GM23338 (cell line): ENCODE measurements around the gene CD40LG. TPM values are rescaled to one million over a fixed set of nuclear protein-coding genes. Genes with fewer than 3 reads are reported as not detected.

Experiments used
- ATAC-seq: fragments of 200-7000 bp; cut with Tn5 transposase; 3 replicates; pipeline ENCODE4 v1.9.1; 2020
- DNase-seq: peaks from one replicate; pipeline ENCODE4 v3.0.0-alpha.2; 2015; ENCODE audit warnings: low spot score
- H2AFZ ChIP-seq: fragments of 200-600 bp; sonication (generic); 2 replicates; pipeline ENCODE4 v1.8.0; 2016; ENCODE audit warnings: antibody characterized with exemption, mild to moderate bottlenecking, moderate library complexity
- H3F3A ChIP-seq: fragments of 200-600 bp; sonication (generic); replicated peaks from 2 replicates; pipeline ENCODE4 v1.8.0; 2017; ENCODE audit warnings: antibody characterized with exemption, mixed run types, low read depth
- H3K27ac ChIP-seq: fragments of 200-600 bp; sonication (generic); 2 replicates; pipeline ENCODE4 v1.6.1; 2016; ENCODE audit warnings: low read depth
- H3K27me3 ChIP-seq: fragments of 200-600 bp; sonication (generic); 2 replicates; pipeline ENCODE4 v1.8.0; 2016; ENCODE audit warnings: mild to moderate bottlenecking, mixed run types, moderate library complexity; ENCODE audit not compliant: insufficient read depth
- H3K36me3 ChIP-seq: fragments of 200-600 bp; sonication (generic); 2 replicates; pipeline ENCODE4 v1.8.0; 2016; ENCODE audit warnings: mild to moderate bottlenecking; ENCODE audit not compliant: insufficient read depth
- H3K4me1 ChIP-seq: fragments of 200-600 bp; sonication (generic); 2 replicates; pipeline ENCODE4 v1.8.0; 2016; ENCODE audit warnings: mild to moderate bottlenecking, moderate library complexity; ENCODE audit not compliant: insufficient read depth
- H3K4me2 ChIP-seq: fragments of 200-600 bp; sonication (generic); 2 replicates; pipeline ENCODE4 v1.7.1; 2017; ENCODE audit warnings: mixed run types
- H3K4me3 ChIP-seq: fragments of 200-600 bp; sonication (generic); 2 replicates; pipeline ENCODE4 v1.6.1; 2016; ENCODE audit warnings: mixed run types
- H3K79me2 ChIP-seq: fragments of 200-600 bp; sonication (generic); replicated peaks from 2 replicates; pipeline ENCODE4 v1.8.0; 2017; ENCODE audit warnings: mild to moderate bottlenecking; ENCODE audit not compliant: insufficient read depth
- H3K9me2 ChIP-seq: fragments of 200-600 bp; sonication (generic); 2 replicates; pipeline ENCODE4 v1.8.0; 2017; ENCODE audit not compliant: insufficient read depth
- H4K20me1 ChIP-seq: fragments of 200-600 bp; sonication (generic); replicated peaks from 2 replicates; pipeline ENCODE4 v1.8.0; 2017; ENCODE audit warnings: mild to moderate bottlenecking; ENCODE audit not compliant: insufficient read depth
- H3K27ac Mint-ChIP-seq: 2 replicates; pipeline ENCODE4 v1.8.0; 2020; ENCODE audit warnings: inconsistent platforms, mild to moderate bottlenecking, moderate library complexity, mixed read lengths
- H3K27me3 Mint-ChIP-seq: 3 replicates; pipeline ENCODE4 v1.8.0; 2022; ENCODE audit warnings: low read depth, mild to moderate bottlenecking, moderate library complexity, mixed read lengths, inconsistent platforms; ENCODE audit not compliant: insufficient read depth, poor library complexity
- H3K36me3 Mint-ChIP-seq: 3 replicates; pipeline ENCODE4 v1.8.0; 2021; ENCODE audit warnings: low read depth, mild to moderate bottlenecking, inconsistent platforms, moderate library complexity, mixed read lengths
- H3K4me1 Mint-ChIP-seq: 3 replicates; pipeline ENCODE4 v1.8.0; 2020; ENCODE audit warnings: mild to moderate bottlenecking, inconsistent platforms, mixed read lengths
- H3K4me3 Mint-ChIP-seq: 3 replicates; pipeline ENCODE4 v1.8.0; 2021; ENCODE audit warnings: moderate library complexity, mild to moderate bottlenecking, inconsistent platforms, mixed read lengths
- H3K9me3 Mint-ChIP-seq: 3 replicates; pipeline ENCODE4 v1.8.0; 2020; ENCODE audit warnings: moderate library complexity, mild to moderate bottlenecking, inconsistent platforms, mixed read lengths
- CREB1 ChIP-seq: fragments of 250-450 bp; sonication (Bioruptor Pico); IDR thresholded peaks from 2 replicates; pipeline ENCODE4 v1.5.0; 2020; ENCODE audit warnings: low read depth, mild to moderate bottlenecking, moderate library complexity
- CTCF ChIP-seq, 2 experiments: fragments of 200-600 bp in 1 of 2; sonication (generic) in 1 of 2; conservative IDR thresholded peaks; 2 replicates each; pipeline versions ENCODE4 v1.5.1 to v1.6.1; 2016 to 2017; ENCODE audit warnings: antibody characterized with exemption in 2 of 2, low read depth in 2 of 2, mild to moderate bottlenecking in 2 of 2, moderate library complexity in 1 of 2
- ETS1 ChIP-seq: IDR thresholded peaks from 2 replicates; pipeline ENCODE4 v1.6.1; 2016; ENCODE audit warnings: antibody characterized with exemption
- EZH2 ChIP-seq: fragments of 200-600 bp; sonication (generic); IDR thresholded peaks from one replicate; pipeline ENCODE4 v1.8.0; 2017; ENCODE audit warnings: antibody characterized with exemption, mild to moderate bottlenecking, low read depth; ENCODE audit not compliant: unreplicated experiment
- EZH2phosphoT487 ChIP-seq: fragments of 200-600 bp; sonication (generic); IDR thresholded peaks from one replicate; pipeline ENCODE4 v1.8.1; 2018; ENCODE audit warnings: antibody characterized with exemption; ENCODE audit not compliant: unreplicated experiment
- JUNB ChIP-seq: IDR thresholded peaks from one replicate; pipeline ENCODE4 v1.6.1; 2016; ENCODE audit warnings: antibody characterized with exemption; ENCODE audit not compliant: unreplicated experiment
- NANOG ChIP-seq: IDR thresholded peaks from 2 replicates; pipeline ENCODE4 v1.6.1; 2016; ENCODE audit warnings: antibody characterized with exemption, borderline replicate concordance
- POLR2AphosphoS5 ChIP-seq: IDR thresholded peaks from 2 replicates; pipeline ENCODE4 v1.6.1; 2016; ENCODE audit warnings: antibody characterized with exemption, low read depth
- REST ChIP-seq: IDR thresholded peaks from one replicate; pipeline ENCODE4 v1.6.1; 2018; ENCODE audit warnings: antibody characterized with exemption; ENCODE audit not compliant: unreplicated experiment
- STAT1 ChIP-seq: IDR thresholded peaks from one replicate; pipeline ENCODE4 v1.6.1; 2016; ENCODE audit warnings: antibody characterized with exemption; ENCODE audit not compliant: unreplicated experiment
- ZNF114 ChIP-seq: fragments of 250-450 bp; sonication (Bioruptor Pico); IDR thresholded peaks from 2 replicates; pipeline ENCODE4 v1.5.0; 2020; ENCODE audit warnings: mild to moderate bottlenecking, moderate library complexity
- ZNF331 ChIP-seq: fragments of 250-450 bp; sonication (Bioruptor Pico); IDR thresholded peaks from 2 replicates; pipeline ENCODE4 v1.5.0; 2020; ENCODE audit warnings: low read depth, mild to moderate bottlenecking, moderate library complexity
- ZNF462 ChIP-seq: fragments of 250-450 bp; sonication (Bioruptor Pico); IDR thresholded peaks from 2 replicates; pipeline ENCODE4 v1.5.0; 2020; ENCODE audit warnings: mild to moderate bottlenecking, moderate library complexity
- polyA plus RNA-seq: library from polyadenylated mRNA; unstranded; fragments of >200 nt; fragmentation: Nextera tagmentation; extraction: Ambion mirVana; gene quantifications from 2 replicates; pipeline ENCODE4 v1.2.1, GENCODE V29; 2016
- total RNA-seq: library from RNA; depleted of rRNA; stranded (reverse); fragments of >200 nt; shearing (Covaris generic); gene quantifications from 2 replicates; pipeline ENCODE4 v1.2.3, GENCODE V29; 2014

The CD40LG gene
- total and polyA plus RNA-seq, 2 experiments from 2014 or later, result not detected

GRCh38 chrX:136623396-136623795 lies 24.6 kb upstream of the CD40LG start:
- Histone ChIP-seq H4K20me1 (no peaks in the 10 kb centered on the region), H3K4me3 (no peak overlapping the region), H2AFZ (no peak overlapping the region), H3K79me2 (no peaks in the 10 kb centered on the region), H3K36me3 (no peaks in the 10 kb centered on the region), H3K9me2 (no peaks in the 10 kb centered on the region), H3K4me1 (no peaks in the 10 kb centered on the region), H3K4me2 (no peak overlapping the region), H3F3A (no peaks in the 10 kb centered on the region), H3K27ac (no peak overlapping the region), H3K27me3 (no peaks in the 10 kb centered on the region)
- no peaks in the 10 kb centered on the region for H3K36me3 Mint-ChIP-seq
- no peaks in the 10 kb centered on the region; the same call in 2 of the 3 replicates for H3K9me3 Mint-ChIP-seq
- peaks cover 2% of the 10 kb centered on the region for H3K27me3 Mint-ChIP-seq
- no peaks in the 10 kb centered on the region for H3K4me1 Mint-ChIP-seq
- TF ChIP-seq CREB1 (CRISPR knock-in tag) (no peak), JUNB (no peak), NANOG (no peak), EZH2phosphoT487 (no peak), ZNF114 (CRISPR knock-in tag) (no peak), EZH2 (no peak), ZNF331 (no peak), ZNF462 (CRISPR knock-in tag) (no peak), STAT1 (no peak), REST (no peak), ETS1 (no peak), POLR2AphosphoS5 (no peak), CTCF (conservative IDR thresholded peaks at IDR 0.05; ENCODE audit: low read depth in 2 of 2) (no peak)
- DNase-seq (no peak), ATAC-seq (no peak)
- H3K27ac Mint-ChIP-seq, result no peak overlapping the region
- no peak overlapping the region for H3K4me3 Mint-ChIP-seq
